ENCODE measurements around the gene HSD11B1L.

GRCh38 chr19:5706876-5707573, 26.2 kb downstream of the HSD11B1L start:
- TF ChIP-seq, protein P1, sequence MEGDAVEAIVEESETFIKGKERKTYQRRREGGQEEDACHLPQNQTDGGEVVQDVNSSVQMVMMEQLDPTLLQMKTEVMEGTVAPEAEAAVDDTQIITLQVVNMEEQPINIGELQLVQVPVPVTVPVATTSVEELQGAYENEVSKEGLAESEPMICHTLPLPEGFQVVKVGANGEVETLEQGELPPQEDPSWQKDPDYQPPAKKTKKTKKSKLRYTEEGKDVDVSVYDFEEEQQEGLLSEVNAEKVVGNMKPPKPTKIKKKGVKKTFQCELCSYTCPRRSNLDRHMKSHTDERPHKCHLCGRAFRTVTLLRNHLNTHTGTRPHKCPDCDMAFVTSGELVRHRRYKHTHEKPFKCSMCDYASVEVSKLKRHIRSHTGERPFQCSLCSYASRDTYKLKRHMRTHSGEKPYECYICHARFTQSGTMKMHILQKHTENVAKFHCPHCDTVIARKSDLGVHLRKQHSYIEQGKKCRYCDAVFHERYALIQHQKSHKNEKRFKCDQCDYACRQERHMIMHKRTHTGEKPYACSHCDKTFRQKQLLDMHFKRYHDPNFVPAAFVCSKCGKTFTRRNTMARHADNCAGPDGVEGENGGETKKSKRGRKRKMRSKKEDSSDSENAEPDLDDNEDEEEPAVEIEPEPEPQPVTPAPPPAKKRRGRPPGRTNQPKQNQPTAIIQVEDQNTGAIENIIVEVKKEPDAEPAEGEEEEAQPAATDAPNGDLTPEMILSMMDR (IDR thresholded peaks at IDR 0.05): no peak
- no peak for TF ChIP-seq EZH2 (IDR thresholded peaks at IDR 0.05; ENCODE audit: borderline replicate concordance, insufficient read depth, low read depth, low read length, poor library complexity, severe bottlenecking)
